NB4 (cell line): Measurements from ENCODE around the gene AUTS2.
A peak's percentile ranks its signal among the peaks of the same experiment; 100 is the strongest.

Experiments
- DNase-seq: peaks from one replicate; pipeline ENCODE4 v3.0.0; 2010; ENCODE audit warnings: low read depth
- H3K4me3 ChIP-seq: one replicate; pipeline ENCODE4 v1.5.1; 2011; ENCODE audit warnings: mild to moderate bottlenecking, low read depth, low read length, moderate library complexity
- MYC ChIP-seq: IDR thresholded peaks from 2 replicates; pipeline ENCODE4 v1.6.1; 2011; ENCODE audit warnings: low read depth, low read length
- POLR2A ChIP-seq: IDR thresholded peaks from 2 replicates; pipeline ENCODE4 v1.6.1; 2011; ENCODE audit warnings: mild to moderate bottlenecking; ENCODE audit not compliant: insufficient read length; ENCODE audit errors: extremely low read depth
- TF ChIP-seq, protein P1 (sequence below): IDR thresholded peaks from one replicate; pipeline ENCODE4 v1.5.1; 2012; ENCODE audit warnings: low read depth, low read length
- TF ChIP-seq, protein P2 (sequence below): IDR thresholded peaks from 2 replicates; pipeline ENCODE4 v1.6.1; 2011; ENCODE audit warnings: low read depth, low read length

Gene AUTS2

DNA sequence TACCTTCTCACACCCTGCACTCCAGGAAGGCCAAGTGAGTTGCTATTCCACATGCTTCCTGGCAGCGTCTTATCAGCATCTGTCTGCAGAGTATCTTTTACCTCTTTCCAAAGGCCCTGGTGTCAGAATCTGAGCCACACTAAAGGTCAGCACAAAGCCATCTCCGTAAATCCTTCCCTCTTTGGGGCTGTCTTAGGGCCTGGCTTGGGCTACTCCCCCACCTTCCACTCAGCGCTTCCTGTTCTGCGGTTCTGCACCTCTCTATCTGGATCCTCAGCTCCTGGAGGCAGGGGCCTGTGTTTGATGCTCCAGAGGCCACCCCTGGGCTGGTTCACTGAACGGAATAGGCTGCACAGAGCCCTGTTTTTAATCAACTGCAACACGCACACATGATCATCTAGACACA, 1198.8 kb downstream of the AUTS2 start:
- no peak overlapping the region for H3K4me3 ChIP-seq
- DNase-seq = no peak
- TF ChIP-seq, protein P1, sequence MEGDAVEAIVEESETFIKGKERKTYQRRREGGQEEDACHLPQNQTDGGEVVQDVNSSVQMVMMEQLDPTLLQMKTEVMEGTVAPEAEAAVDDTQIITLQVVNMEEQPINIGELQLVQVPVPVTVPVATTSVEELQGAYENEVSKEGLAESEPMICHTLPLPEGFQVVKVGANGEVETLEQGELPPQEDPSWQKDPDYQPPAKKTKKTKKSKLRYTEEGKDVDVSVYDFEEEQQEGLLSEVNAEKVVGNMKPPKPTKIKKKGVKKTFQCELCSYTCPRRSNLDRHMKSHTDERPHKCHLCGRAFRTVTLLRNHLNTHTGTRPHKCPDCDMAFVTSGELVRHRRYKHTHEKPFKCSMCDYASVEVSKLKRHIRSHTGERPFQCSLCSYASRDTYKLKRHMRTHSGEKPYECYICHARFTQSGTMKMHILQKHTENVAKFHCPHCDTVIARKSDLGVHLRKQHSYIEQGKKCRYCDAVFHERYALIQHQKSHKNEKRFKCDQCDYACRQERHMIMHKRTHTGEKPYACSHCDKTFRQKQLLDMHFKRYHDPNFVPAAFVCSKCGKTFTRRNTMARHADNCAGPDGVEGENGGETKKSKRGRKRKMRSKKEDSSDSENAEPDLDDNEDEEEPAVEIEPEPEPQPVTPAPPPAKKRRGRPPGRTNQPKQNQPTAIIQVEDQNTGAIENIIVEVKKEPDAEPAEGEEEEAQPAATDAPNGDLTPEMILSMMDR = no peak
- no peak for TF ChIP-seq MYC
- TF ChIP-seq, protein P2, sequence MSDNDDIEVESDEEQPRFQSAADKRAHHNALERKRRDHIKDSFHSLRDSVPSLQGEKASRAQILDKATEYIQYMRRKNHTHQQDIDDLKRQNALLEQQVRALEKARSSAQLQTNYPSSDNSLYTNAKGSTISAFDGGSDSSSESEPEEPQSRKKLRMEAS = no peak
- no peak for TF ChIP-seq POLR2A

DNA sequence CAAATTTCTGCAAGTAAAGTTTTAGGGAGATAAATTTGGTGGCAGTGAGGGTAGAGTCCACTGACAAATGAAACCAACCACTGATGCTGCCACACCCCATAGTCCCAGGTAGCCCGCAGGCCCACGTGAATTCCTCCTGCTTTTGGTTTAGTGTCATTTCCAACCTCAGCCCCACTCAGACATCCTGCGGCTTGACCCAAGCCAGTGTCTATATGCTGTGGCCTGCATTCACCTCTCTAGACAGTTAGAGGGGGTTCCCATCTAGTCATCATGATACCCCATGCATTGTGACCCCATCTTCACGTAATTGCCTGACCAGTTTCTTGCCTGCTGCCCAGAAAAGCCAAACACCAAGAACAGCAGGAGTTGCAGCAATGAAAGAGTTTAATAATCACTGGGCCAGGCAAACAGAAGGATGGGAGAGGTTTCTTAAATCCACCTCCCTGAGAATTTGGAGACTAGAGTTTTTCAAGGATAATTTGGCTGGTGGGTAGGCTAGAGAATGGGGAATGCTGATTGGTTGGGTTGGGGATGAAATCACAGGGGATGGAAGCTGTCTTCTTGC, 1201.6 kb downstream of the AUTS2 start:
- DNase-seq = no peak
- TF ChIP-seq, protein P2 = no peak
- TF ChIP-seq POLR2A (no peak), MYC (no peak)
- TF ChIP-seq, protein P1 = no peak
- H3K4me3 ChIP-seq = no peak overlapping the region

DNA sequence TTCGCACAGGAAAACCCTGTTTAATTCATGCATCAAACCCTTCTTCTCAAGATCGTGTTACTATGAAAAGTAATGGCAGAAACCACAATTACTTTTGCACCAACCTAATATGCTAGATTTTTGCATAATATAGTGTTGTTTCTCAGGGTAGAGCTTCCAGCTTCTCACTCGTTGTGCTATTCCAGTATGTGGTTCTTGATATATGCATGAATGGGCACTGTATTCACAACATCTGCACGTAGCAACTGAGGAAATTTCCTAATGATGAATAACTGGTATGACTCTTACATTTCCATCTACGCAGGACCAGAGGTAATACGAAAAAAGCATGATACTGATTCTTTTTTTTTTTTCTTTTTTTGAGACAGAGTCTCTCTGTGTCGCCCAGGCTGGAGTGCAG, 1207.1 kb downstream of the AUTS2 start:
- TF ChIP-seq, protein P2 = no peak
- TF ChIP-seq, protein P1 = no peak
- TF ChIP-seq POLR2A = no peak
- no peak for TF ChIP-seq MYC
- no peak for DNase-seq

DNA sequence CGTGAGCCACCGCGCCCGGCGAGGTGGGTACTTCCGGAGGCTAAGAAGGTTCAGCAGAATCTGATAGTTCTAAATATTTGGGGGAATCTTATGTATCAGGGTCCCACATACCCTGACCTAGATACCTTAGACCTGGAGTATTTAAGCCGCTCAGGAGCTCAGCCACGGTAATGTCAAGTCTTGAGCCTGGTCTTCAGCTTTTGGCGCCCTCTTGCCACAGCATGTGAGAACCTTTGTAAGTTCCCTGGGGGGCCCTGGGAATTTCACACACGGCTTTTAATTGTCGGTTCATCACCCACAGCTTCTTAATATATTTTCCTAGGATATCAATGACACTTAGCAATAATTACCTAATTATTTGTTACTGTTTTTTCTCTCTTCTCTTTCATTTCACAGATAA, 1209.4 kb downstream of the AUTS2 start:
- no peak overlapping the region for H3K4me3 ChIP-seq
- TF ChIP-seq MYC = no peak
- TF ChIP-seq, protein P1 = no peak
- no peak for TF ChIP-seq POLR2A
- TF ChIP-seq, protein P2 = no peak
- DNase-seq = peak; percentile 36

More for the DNA sequence above, 1207.1 kb downstream of the AUTS2 start:
- H3K4me3 ChIP-seq = no peak overlapping the region

DNA sequence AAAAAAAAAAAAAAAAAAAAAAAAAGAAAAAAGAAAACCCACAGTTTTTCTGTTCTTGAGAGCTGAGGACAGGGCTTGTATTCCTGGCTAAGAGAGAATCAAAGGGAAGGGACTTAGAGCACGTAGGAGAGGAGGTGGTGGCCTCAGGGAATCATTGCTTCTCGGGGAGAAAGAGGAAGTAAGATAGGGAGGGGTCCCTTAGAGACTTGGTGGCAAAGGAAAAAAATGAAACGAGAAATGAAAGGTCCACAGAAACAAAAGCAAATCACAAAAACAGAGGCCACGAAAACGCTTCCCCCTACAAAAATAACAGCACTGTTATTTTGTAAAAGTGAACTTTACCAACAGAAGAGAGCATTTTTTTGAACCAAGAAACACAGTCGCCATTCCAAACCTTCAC, 1210.6 kb downstream of the AUTS2 start:
- no peak overlapping the region for H3K4me3 ChIP-seq
- TF ChIP-seq, protein P1 = no peak
- no peak for TF ChIP-seq MYC
- TF ChIP-seq, protein P2 = no peak
- no peak for TF ChIP-seq POLR2A

More for the DNA sequence above, 1210.6 kb downstream of the AUTS2 start:
- peak; percentile 73 for DNase-seq
